ENCODE results near the gene TNFSF12.
A peak's percentile ranks its signal among the peaks of the same experiment; 100 is the strongest.

The TNFSF12 gene

DNA sequence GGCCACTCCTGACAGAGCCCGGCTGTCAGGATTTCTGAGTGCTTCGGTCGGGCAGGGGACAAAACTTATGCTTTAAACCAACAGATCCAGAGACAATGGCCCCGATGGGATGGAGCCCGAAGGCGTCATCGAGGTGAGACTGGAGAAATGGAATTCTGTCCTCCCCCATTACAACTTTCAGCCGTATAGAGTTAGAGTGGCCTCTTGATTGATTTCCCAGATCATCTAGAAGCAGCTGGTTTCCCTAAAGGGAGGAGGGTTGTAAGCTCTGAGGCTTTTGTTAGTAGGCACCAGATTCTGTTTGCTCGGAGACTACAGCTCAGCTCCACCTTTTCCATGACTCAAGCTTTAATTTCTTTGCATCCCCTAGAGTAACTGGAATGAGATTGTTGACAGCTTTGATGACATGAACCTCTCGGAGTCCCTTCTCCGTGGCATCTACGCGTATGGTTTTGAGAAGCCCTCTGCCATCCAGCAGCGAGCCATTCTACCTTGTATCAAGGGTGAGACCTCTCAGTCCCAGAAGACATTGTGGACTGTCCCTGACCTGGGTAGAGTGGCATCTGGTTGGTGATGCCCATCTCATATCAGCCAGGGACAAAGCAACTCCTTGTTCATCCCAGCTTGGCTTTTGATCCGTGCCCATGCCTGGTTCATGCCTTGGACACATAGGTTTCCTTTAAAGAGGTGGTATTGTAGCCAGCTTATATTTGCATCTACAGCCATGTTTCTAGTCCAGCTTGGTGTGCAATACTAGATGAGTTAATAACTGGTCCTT is 25.5 kb downstream of the TNFSF12 start:
- no peaks in the 10 kb centered on the region for H3K27me3 ChIP-seq (ENCODE audit: low read length)
- H3K79me2 ChIP-seq (ENCODE audit: insufficient read depth, low read length) = peaks cover 35% of the 10 kb centered on the region
- H3K9me2 ChIP-seq (replicated peaks; ENCODE audit: insufficient read depth, low read length) = no peaks in the 10 kb centered on the region
- H4K20me1 ChIP-seq (ENCODE audit: low read depth, low read length) = peaks cover 32% of the 10 kb centered on the region
- peak overlapping the region; percentile 100 for H3K9ac ChIP-seq (ENCODE audit: low read length)
- peak overlapping the region; percentile 100 for H3K4me3 ChIP-seq (ENCODE audit: insufficient read depth, low read length, poor library complexity, severe bottlenecking)
- peaks cover 83% of the 10 kb centered on the region for H3F3A ChIP-seq (ENCODE audit: insufficient read depth)
- no peaks in the 10 kb centered on the region for H3K9me3 ChIP-seq (ENCODE audit: insufficient read depth, low read length)
- no peak for TF ChIP-seq CTCF (IDR thresholded peaks at IDR 0.05; ENCODE audit: insufficient read depth, low read length, poor library complexity, severe bottlenecking)
- no peak for TF ChIP-seq EZH2phosphoT487 (conservative IDR thresholded peaks at IDR 0.05; ENCODE audit: low read length)
- H3K36me3 ChIP-seq (ENCODE audit: low read length) = peaks cover 38% of the 10 kb centered on the region
- no peak overlapping the region for H2AFZ ChIP-seq (ENCODE audit: low read depth, low read length, severe bottlenecking)
- H3K4me2 ChIP-seq (ENCODE audit: low read depth, low read length, poor library complexity, severe bottlenecking) = peak overlapping the region; percentile 71
- H3K27ac ChIP-seq (ENCODE audit: low read depth, low read length) = peak overlapping the region; percentile 94

DNA sequence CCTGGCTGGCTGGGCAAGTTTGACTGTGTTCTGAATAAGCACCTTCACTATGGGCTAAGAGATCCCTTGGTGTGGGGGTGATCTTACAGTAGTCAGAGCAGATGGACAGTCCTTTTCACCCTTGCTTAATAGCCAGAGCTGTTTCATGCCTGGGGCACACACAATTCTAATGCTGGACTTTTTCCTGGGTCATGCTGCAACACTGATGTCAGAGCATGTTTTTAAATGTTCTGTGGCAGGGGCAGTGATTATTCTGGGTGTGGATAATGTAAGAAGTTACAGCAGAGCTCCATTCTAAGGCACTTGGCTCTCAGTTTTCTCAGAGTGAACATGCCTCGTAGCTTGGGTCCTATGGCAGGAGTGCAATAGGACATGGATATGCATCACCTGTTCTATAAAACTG is 26.6 kb downstream of the TNFSF12 start:
- Histone ChIP-seq H3K9ac (ENCODE audit: low read length) (no peak overlapping the region; the same call in 1 of the 2 replicates), H2AFZ (ENCODE audit: low read depth, low read length, severe bottlenecking) (no peak overlapping the region), H3K27me3 (ENCODE audit: low read length) (no peaks in the 10 kb centered on the region), H4K20me1 (ENCODE audit: low read depth, low read length) (peaks cover 32% of the 10 kb centered on the region), H3K27ac (ENCODE audit: low read depth, low read length) (peak overlapping the region; percentile 4; the same call in 1 of the 2 replicates), H3K79me2 (ENCODE audit: insufficient read depth, low read length) (peaks cover 35% of the 10 kb centered on the region), H3K4me3 (ENCODE audit: insufficient read depth, low read length, poor library complexity, severe bottlenecking) (no peak overlapping the region), H3K9me2 (replicated peaks; ENCODE audit: insufficient read depth, low read length) (no peaks in the 10 kb centered on the region), H3K36me3 (ENCODE audit: low read length) (peaks cover 38% of the 10 kb centered on the region), H3F3A (ENCODE audit: insufficient read depth) (peaks cover 87% of the 10 kb centered on the region), H3K4me2 (ENCODE audit: low read depth, low read length, poor library complexity, severe bottlenecking) (peak overlapping the region; percentile 71), H3K9me3 (ENCODE audit: insufficient read depth, low read length) (no peaks in the 10 kb centered on the region)
- TF ChIP-seq EZH2phosphoT487 (conservative IDR thresholded peaks at IDR 0.05; ENCODE audit: low read length) (no peak), CTCF (IDR thresholded peaks at IDR 0.05; ENCODE audit: insufficient read depth, low read length, poor library complexity, severe bottlenecking) (no peak)

DNA sequence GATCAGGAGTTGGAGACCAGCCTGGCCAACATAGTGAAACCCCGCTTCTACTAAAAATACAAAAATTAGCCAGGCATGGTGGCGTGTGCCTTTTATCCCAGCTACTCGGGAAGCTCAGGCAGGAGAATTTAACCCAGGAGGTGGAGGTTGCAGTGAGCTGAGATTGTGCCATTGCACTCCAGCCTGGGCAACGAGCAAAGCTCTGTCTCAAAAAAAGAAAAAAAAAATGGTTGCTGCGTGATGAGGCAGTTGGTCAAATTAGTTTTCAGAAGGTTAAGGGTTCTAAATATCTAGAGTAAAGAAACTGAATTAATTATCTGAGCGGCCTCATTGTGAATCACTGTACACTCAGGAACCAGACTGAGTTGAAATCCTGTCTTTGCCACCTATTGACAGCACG is 27.1 kb downstream of the TNFSF12 start:
- no peak for TF ChIP-seq EZH2phosphoT487 (conservative IDR thresholded peaks at IDR 0.05; ENCODE audit: low read length)
- Histone ChIP-seq H3K9ac (ENCODE audit: low read length) (no peak overlapping the region; the same call in 1 of the 2 replicates), H2AFZ (ENCODE audit: low read depth, low read length, severe bottlenecking) (no peak overlapping the region), H3K79me2 (ENCODE audit: insufficient read depth, low read length) (peaks cover 35% of the 10 kb centered on the region), H3K4me2 (ENCODE audit: low read depth, low read length, poor library complexity, severe bottlenecking) (no peak overlapping the region), H3K36me3 (ENCODE audit: low read length) (peaks cover 38% of the 10 kb centered on the region), H3K9me3 (ENCODE audit: insufficient read depth, low read length) (no peaks in the 10 kb centered on the region), H3K4me3 (ENCODE audit: insufficient read depth, low read length, poor library complexity, severe bottlenecking) (no peak overlapping the region), H3K27me3 (ENCODE audit: low read length) (no peaks in the 10 kb centered on the region), H4K20me1 (ENCODE audit: low read depth, low read length) (peaks cover 32% of the 10 kb centered on the region), H3F3A (ENCODE audit: insufficient read depth) (peaks cover 87% of the 10 kb centered on the region), H3K9me2 (replicated peaks; ENCODE audit: insufficient read depth, low read length) (no peaks in the 10 kb centered on the region), H3K27ac (ENCODE audit: low read depth, low read length) (no peak overlapping the region)

DNA sequence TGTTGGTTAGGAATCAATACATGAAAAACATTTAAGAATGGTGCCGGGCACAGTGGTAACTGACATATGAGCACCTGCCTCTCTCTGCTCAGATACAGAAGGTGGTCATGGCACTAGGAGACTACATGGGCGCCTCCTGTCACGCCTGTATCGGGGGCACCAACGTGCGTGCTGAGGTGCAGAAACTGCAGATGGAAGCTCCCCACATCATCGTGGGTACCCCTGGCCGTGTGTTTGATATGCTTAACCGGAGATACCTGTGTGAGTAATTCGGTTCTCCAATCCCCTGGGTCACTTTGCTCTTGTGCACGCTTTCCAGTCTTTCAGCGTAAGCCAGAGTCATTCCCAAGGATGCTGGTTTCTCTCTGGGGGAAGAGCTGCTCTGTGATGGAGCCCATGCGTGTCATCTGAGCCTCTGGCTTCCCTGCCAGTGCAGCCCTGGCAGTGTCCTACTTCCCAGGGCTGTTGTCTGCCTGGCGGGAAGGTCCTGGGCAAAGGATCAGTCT is 27.6 kb downstream of the TNFSF12 start:
- H3K9ac ChIP-seq (ENCODE audit: low read length) = no peak overlapping the region
- H3K9me3 ChIP-seq (ENCODE audit: insufficient read depth, low read length) = no peaks in the 10 kb centered on the region
- no peaks in the 10 kb centered on the region for H3K27me3 ChIP-seq (ENCODE audit: low read length)
- H2AFZ ChIP-seq (ENCODE audit: low read depth, low read length, severe bottlenecking) = no peak overlapping the region
- peaks cover 85% of the 10 kb centered on the region for H3F3A ChIP-seq (ENCODE audit: insufficient read depth)
- H3K4me2 ChIP-seq (ENCODE audit: low read depth, low read length, poor library complexity, severe bottlenecking) = no peak overlapping the region
- no peaks in the 10 kb centered on the region for H3K9me2 ChIP-seq (replicated peaks; ENCODE audit: insufficient read depth, low read length)
- TF ChIP-seq EZH2phosphoT487 (conservative IDR thresholded peaks at IDR 0.05; ENCODE audit: low read length) (no peak), CTCF (IDR thresholded peaks at IDR 0.05; ENCODE audit: insufficient read depth, low read length, poor library complexity, severe bottlenecking) (no peak)
- H3K27ac ChIP-seq (ENCODE audit: low read depth, low read length) = no peak overlapping the region
- peaks cover 35% of the 10 kb centered on the region for H3K79me2 ChIP-seq (ENCODE audit: insufficient read depth, low read length)
- peaks cover 32% of the 10 kb centered on the region for H4K20me1 ChIP-seq (ENCODE audit: low read depth, low read length)
- peaks cover 38% of the 10 kb centered on the region for H3K36me3 ChIP-seq (ENCODE audit: low read length)
- no peak overlapping the region for H3K4me3 ChIP-seq (ENCODE audit: insufficient read depth, low read length, poor library complexity, severe bottlenecking)

Data from SU-DHL-6 (cell line).